Mucosa of stomach (tissue), 1 donor: ENCODE measurements around the gene ANGPTL7.

Experiments used
- H3K27me3 ChIP-seq: one replicate; pipeline ENCODE4 v1.7.0; 2013; ENCODE audit warnings: mild to moderate bottlenecking, low read length; ENCODE audit not compliant: control insufficient read depth, insufficient read depth
- H3K36me3 ChIP-seq: one replicate; pipeline ENCODE4 v1.7.0; 2013; ENCODE audit warnings: low read length; ENCODE audit not compliant: control insufficient read depth, insufficient read depth
- H3K4me1 ChIP-seq: one replicate; pipeline ENCODE4 v1.7.0; 2013; ENCODE audit warnings: mild to moderate bottlenecking, low read length; ENCODE audit not compliant: control insufficient read depth, insufficient read depth
- H3K4me3 ChIP-seq: one replicate; pipeline ENCODE4 v1.7.0; 2013; ENCODE audit warnings: low read length
- H3K9ac ChIP-seq: one replicate; pipeline ENCODE4 v1.7.0; 2013; ENCODE audit warnings: mild to moderate bottlenecking, low read length, moderate library complexity
- H3K9me3 ChIP-seq: one replicate; pipeline ENCODE4 v1.7.0; 2013; ENCODE audit warnings: mild to moderate bottlenecking, low read length, moderate library complexity; ENCODE audit not compliant: control insufficient read depth
- donor health status: Pancreatic carcinoma.

ANGPTL7 gene, protein sequence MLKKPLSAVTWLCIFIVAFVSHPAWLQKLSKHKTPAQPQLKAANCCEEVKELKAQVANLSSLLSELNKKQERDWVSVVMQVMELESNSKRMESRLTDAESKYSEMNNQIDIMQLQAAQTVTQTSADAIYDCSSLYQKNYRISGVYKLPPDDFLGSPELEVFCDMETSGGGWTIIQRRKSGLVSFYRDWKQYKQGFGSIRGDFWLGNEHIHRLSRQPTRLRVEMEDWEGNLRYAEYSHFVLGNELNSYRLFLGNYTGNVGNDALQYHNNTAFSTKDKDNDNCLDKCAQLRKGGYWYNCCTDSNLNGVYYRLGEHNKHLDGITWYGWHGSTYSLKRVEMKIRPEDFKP

DNA sequence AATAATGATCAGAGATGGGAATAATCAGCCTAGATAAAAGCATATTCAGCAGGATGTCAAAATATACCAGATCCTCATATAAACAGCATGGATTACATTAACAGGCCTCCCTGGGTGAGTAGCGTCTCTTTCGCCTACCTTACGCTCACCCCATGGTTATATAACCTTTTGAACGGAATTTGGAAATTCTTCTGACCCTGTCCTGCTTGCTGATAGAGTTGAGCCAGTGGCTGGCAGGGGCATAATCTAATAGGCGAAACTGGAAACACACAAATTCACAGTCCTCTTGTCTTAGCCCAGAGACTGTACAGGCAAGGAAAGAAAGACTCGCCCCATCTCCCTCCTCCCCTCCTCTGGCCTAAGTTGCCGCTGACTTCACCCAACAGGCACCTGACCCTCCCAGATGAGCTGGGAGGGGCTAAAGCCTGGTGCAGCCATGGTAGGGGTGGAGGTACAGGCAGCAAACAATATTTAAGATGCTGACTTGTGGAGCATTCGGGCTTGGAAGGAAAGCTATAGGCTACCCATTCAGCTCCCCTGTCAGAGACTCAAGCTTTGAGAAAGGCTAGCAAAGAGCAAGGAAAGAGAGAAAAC, at the start of gene ANGPTL7:
Gene ANGPTL7 (plus strand): TSS at position 498 of the 594 bp plus-strand sequence. CDS start 225 bp downstream, outside the sequence.
- Histone ChIP-seq H3K36me3 (no peaks in the 10 kb centered on the region), H3K4me3 (no peak within 1 kb of the TSS), H3K9ac (no peak within 1 kb of the TSS), H3K4me1 (peaks cover 4% of the 10 kb centered on the region), H3K9me3 (no peaks in the 10 kb centered on the region), H3K27me3 (no peaks in the 10 kb centered on the region)

GRCh38 chr1:11142618-11143391, 46.4 kb upstream of the ANGPTL7 start:
- no peaks in the 10 kb centered on the region for H3K27me3 ChIP-seq
- no peaks in the 10 kb centered on the region for H3K36me3 ChIP-seq

GRCh38 chr1:11143401-11143800, 45.8 kb upstream of the ANGPTL7 start:
- no peaks in the 10 kb centered on the region for H3K9me3 ChIP-seq
- H3K36me3 ChIP-seq: no peaks in the 10 kb centered on the region

More at GRCh38 chr1:11142618-11143391, 46.4 kb upstream of the ANGPTL7 start:
- Histone ChIP-seq H3K4me1 (no peaks in the 10 kb centered on the region), H3K9ac (no peak overlapping the region), H3K9me3 (no peaks in the 10 kb centered on the region), H3K4me3 (no peak overlapping the region)

GRCh38 chr1:11143907-11144306, 45.2 kb upstream of the ANGPTL7 start:
- Histone ChIP-seq H3K9me3 (no peaks in the 10 kb centered on the region), H3K36me3 (no peaks in the 10 kb centered on the region), H3K27me3 (no peaks in the 10 kb centered on the region), H3K4me1 (no peaks in the 10 kb centered on the region), H3K4me3 (no peak overlapping the region), H3K9ac (no peak overlapping the region)

More at GRCh38 chr1:11143401-11143800, 45.8 kb upstream of the ANGPTL7 start:
- no peak overlapping the region for H3K9ac ChIP-seq
- H3K4me3 ChIP-seq: no peak overlapping the region
- no peaks in the 10 kb centered on the region for H3K27me3 ChIP-seq
- H3K4me1 ChIP-seq: no peaks in the 10 kb centered on the region

DNA sequence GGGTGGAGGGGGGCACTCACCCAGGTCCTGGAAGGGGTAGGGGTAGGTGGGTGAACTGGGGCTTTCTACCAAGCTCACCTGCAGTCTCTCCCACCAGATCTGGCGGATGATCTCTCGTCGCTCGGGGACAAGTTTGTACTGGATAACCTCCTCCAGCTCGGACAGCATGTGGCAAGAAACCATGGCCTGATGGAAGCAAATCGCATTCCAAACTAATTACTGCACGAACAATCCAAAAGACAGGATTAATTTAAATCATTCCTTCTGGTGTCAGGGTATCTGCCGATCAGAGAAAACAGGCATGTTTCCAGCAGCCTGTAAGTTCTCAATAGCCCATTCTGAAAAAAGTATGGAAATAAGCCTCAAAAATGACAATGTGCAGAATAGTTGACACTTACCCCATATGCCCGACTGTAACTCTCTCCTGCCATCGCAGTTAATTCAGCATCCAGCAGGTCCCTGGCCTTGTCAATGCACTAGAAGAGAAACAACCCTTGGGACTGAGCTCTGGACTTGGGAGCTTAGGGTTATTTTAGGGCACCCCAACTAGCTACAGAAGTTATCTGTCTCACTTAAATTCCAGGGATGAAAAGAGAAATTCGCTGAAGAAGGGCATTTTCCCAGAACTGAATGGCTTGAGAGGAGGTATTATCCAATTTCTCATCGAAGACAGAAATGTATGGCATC, 44.4 kb upstream of the ANGPTL7 start:
- H3K9me3 ChIP-seq: no peaks in the 10 kb centered on the region
- H3K27me3 ChIP-seq: no peaks in the 10 kb centered on the region
- no peak overlapping the region for H3K4me3 ChIP-seq
- H3K36me3 ChIP-seq: no peaks in the 10 kb centered on the region
- no peaks in the 10 kb centered on the region for H3K4me1 ChIP-seq
- H3K9ac ChIP-seq: no peak overlapping the region

GRCh38 chr1:11145741-11146140, 43.4 kb upstream of the ANGPTL7 start:
- H3K27me3 ChIP-seq: no peaks in the 10 kb centered on the region
- no peaks in the 10 kb centered on the region for H3K36me3 ChIP-seq
- H3K9ac ChIP-seq: no peak overlapping the region

DNA sequence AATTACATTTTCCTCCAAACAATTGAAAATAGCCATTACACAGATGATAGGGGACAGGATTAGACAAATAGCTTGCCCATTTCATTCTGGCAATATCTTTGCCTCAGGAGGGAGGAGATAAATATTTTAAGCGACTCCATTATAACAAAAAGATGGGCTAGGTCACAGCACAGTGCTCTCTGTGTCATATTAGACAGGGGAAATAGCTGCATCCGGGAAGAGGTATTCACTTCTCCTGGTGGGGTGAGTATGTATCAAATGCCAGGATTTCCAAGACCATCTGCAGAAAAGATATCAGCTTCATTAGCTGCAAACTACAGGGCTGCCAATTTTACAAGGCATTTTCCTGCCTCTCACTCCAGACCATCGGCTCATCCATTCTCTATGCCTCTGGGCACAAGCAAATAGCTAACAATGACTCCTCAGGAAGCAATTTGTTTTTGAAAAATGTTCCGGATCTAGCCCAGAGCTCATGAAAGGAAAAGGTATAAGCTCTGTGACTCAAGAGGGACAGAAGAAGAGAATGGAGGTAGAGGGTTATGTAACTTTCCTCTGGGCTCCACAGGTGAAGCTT, 41.9 kb upstream of the ANGPTL7 start:
- no peak overlapping the region for H3K9ac ChIP-seq

More at GRCh38 chr1:11145741-11146140, 43.4 kb upstream of the ANGPTL7 start:
- no peaks in the 10 kb centered on the region for H3K4me1 ChIP-seq
- H3K9me3 ChIP-seq: no peaks in the 10 kb centered on the region
- no peak overlapping the region for H3K4me3 ChIP-seq

DNA sequence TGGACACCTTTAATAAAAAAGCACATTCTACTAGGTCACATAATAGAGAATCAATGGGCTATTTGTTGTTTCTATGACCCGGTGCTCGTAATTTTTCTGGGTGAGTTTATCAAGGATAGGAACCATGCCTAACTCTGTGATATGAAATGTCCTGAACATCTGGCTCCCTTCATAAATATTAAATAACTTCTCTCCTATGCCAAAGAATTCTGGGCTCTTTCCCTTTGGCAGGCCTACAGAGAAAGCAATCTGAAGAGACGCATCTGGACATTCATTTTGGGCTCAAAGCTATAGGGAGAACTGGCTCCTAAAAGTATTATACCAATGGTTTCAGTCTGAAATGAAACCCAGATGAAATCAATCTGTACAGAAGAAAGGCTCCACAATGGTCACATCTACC, 38.8 kb upstream of the ANGPTL7 start:
- H3K36me3 ChIP-seq: no peaks in the 10 kb centered on the region
- no peak overlapping the region for H3K9ac ChIP-seq

More for the DNA sequence above, 41.9 kb upstream of the ANGPTL7 start:
- Histone ChIP-seq H3K4me3 (no peak overlapping the region), H3K27me3 (no peaks in the 10 kb centered on the region), H3K9me3 (no peaks in the 10 kb centered on the region), H3K36me3 (no peaks in the 10 kb centered on the region), H3K4me1 (no peaks in the 10 kb centered on the region)

GRCh38 chr1:11151114-11151513, 38.0 kb upstream of the ANGPTL7 start:
- Histone ChIP-seq H3K9ac (no peak overlapping the region), H3K27me3 (no peaks in the 10 kb centered on the region), H3K4me1 (no peaks in the 10 kb centered on the region), H3K4me3 (no peak overlapping the region), H3K9me3 (no peaks in the 10 kb centered on the region), H3K36me3 (no peaks in the 10 kb centered on the region)

More for the DNA sequence above, 38.8 kb upstream of the ANGPTL7 start:
- no peaks in the 10 kb centered on the region for H3K9me3 ChIP-seq
- H3K4me1 ChIP-seq: no peaks in the 10 kb centered on the region
- H3K27me3 ChIP-seq: no peaks in the 10 kb centered on the region
- no peak overlapping the region for H3K4me3 ChIP-seq

DNA sequence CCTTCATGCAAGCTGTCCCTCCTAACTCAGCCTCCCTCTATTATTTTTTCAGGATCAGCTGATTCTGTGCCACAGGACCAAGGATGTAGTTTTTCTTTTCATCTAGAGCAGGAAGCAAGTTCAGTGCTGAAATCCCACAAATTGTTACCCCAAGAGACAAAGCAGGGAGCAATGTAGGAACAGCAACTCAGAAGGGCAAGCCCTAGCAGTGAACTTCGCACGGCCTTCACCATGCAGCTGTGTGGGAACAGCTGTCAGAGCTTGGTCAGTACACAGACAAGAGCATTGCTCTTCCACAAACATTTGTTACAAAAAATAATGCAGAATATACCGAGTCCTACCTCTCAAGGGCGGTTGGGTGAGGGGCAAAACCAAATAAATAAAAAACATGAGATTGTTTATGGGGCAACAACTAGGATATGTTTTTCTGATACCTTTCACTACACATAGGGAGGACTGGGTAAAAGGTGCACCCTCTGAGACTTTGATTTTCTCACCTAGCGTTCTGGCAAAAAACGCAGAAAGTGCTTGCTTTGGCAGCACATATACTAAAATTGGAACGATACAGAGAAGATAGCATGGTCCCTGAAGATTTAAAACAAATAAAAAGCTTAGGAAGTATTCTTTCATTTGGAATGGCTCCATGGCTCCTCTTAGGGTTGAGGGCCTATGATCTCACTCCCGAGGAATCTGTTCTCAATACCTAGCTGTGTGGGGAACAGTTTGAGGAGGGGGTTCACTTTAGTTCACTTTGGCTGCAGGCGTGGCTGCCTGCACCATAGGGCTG, 37.1 kb upstream of the ANGPTL7 start:
- no peak overlapping the region for H3K9ac ChIP-seq
- no peaks in the 10 kb centered on the region for H3K36me3 ChIP-seq
- H3K27me3 ChIP-seq: no peaks in the 10 kb centered on the region
- no peak overlapping the region for H3K4me3 ChIP-seq
- H3K9me3 ChIP-seq: no peaks in the 10 kb centered on the region
- no peaks in the 10 kb centered on the region for H3K4me1 ChIP-seq

DNA sequence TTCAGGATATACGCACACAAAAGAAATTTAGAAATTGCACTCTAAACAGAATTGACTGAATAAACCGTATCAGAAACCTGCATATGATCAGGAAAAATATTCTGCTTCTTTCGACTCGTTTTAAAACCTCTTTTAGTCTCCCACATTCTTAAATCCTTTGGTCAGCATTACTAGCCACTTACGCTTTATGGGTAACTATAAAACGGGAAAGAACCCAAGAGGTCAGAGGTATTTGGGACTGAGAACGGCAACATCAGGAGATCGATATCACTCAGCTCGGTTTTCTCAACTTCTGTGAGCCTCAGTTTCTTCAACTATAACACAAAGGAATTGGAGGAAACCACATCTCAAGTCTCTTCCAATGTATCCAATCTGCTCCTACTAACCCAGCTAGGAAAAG, 36.4 kb upstream of the ANGPTL7 start:
- Histone ChIP-seq H3K4me3 (no peak overlapping the region), H3K9me3 (no peaks in the 10 kb centered on the region), H3K27me3 (no peaks in the 10 kb centered on the region), H3K36me3 (no peaks in the 10 kb centered on the region), H3K9ac (no peak overlapping the region), H3K4me1 (no peaks in the 10 kb centered on the region)
